ENCODE measurements around the gene TPSD1.

- TF ChIP-seq ZNF274 (IDR thresholded peaks at IDR 0.05; ENCODE audit: low read depth, low read length) (no peak), SUZ12 (IDR thresholded peaks at IDR 0.05; ENCODE audit: extremely low read depth, insufficient read depth, insufficient read length) (no peak)
Observed at GRCh38 chr16:1281517-1281916, 25.6 kb downstream of the TPSD1 start.
